ENCODE data around the gene MORN5. TPM values are rescaled to one million over a fixed set of nuclear protein-coding genes. Genes with fewer than 3 reads are reported as not detected.
A peak's percentile ranks its signal among the peaks of the same experiment; 100 is the strongest.

MORN5 gene
- polyA plus RNA-seq, 1 donor from 2014 or later: not detected

DNA sequence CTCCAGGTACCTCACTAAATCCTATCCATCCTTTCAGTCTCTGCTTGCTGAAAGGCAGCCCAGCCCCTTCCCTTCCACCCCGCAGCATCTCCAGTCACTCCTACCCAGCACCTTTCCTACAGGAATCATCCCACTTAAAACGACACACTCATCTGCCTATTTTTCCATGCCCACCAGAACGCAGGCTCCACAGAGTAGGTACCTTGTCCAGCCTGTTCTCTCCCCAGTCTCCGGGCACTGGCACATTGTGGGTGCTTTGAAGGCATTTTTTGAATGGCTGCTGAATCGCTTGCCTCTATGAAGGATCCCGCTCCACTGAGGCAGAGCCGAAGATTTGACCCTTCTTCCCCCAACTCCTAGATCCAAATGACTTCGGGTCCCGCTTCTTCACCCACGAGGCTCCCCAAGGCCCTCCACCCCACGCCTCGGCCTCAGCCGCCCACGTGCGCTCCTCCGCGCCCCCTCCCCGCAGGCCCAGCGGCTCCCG, 53.4 kb downstream of the MORN5 start:
- H3K79me2 ChIP-seq (replicated peaks; ENCODE audit: insufficient read depth, low read length): no peaks in the 10 kb centered on the region
- H2AFZ ChIP-seq (ENCODE audit: low read depth, low read length): no peak overlapping the region
- H3F3A ChIP-seq (ENCODE audit: insufficient read depth, low read length, poor library complexity, severe bottlenecking): no peaks in the 10 kb centered on the region
- peaks cover 83% of the 10 kb centered on the region for H3K27me3 ChIP-seq (ENCODE audit: insufficient read depth, low read depth, low read length)
- no peaks in the 10 kb centered on the region for H3K36me3 ChIP-seq (ENCODE audit: insufficient read depth, low read length)
- H4K20me1 ChIP-seq (ENCODE audit: insufficient read depth): no peaks in the 10 kb centered on the region
- no peak overlapping the region for H3K9ac ChIP-seq (ENCODE audit: low read length)
- no peak for TF ChIP-seq MXI1 (conservative IDR thresholded peaks at IDR 0.05; ENCODE audit: poor library complexity, severe bottlenecking)
- TF ChIP-seq EZH2 (IDR thresholded peaks at IDR 0.05; ENCODE audit: borderline replicate concordance, insufficient read depth, low read length, poor library complexity, severe bottlenecking): no peak
- TF ChIP-seq RAD21 (conservative IDR thresholded peaks at IDR 0.05): no peak
- TF ChIP-seq TAF1 (IDR thresholded peaks at IDR 0.05; ENCODE audit: low read depth): no peak
- TF ChIP-seq, protein P1, sequence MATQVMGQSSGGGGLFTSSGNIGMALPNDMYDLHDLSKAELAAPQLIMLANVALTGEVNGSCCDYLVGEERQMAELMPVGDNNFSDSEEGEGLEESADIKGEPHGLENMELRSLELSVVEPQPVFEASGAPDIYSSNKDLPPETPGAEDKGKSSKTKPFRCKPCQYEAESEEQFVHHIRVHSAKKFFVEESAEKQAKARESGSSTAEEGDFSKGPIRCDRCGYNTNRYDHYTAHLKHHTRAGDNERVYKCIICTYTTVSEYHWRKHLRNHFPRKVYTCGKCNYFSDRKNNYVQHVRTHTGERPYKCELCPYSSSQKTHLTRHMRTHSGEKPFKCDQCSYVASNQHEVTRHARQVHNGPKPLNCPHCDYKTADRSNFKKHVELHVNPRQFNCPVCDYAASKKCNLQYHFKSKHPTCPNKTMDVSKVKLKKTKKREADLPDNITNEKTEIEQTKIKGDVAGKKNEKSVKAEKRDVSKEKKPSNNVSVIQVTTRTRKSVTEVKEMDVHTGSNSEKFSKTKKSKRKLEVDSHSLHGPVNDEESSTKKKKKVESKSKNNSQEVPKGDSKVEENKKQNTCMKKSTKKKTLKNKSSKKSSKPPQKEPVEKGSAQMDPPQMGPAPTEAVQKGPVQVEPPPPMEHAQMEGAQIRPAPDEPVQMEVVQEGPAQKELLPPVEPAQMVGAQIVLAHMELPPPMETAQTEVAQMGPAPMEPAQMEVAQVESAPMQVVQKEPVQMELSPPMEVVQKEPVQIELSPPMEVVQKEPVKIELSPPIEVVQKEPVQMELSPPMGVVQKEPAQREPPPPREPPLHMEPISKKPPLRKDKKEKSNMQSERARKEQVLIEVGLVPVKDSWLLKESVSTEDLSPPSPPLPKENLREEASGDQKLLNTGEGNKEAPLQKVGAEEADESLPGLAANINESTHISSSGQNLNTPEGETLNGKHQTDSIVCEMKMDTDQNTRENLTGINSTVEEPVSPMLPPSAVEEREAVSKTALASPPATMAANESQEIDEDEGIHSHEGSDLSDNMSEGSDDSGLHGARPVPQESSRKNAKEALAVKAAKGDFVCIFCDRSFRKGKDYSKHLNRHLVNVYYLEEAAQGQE (IDR thresholded peaks at IDR 0.05; ENCODE audit: borderline replicate concordance): no peak
- TF ChIP-seq SMC3 (conservative IDR thresholded peaks at IDR 0.05; ENCODE audit: poor library complexity): no peak
- no peak for TF ChIP-seq EP300 (conservative IDR thresholded peaks at IDR 0.05; ENCODE audit: poor library complexity, severe bottlenecking)
- no peak for TF ChIP-seq POLR2AphosphoS5 (IDR thresholded peaks at IDR 0.05)
- TF ChIP-seq CTCF (IDR thresholded peaks at IDR 0.05; ENCODE audit: poor library complexity, severe bottlenecking): no peak
- peak overlapping the region; percentile 25 for H3K4me2 ChIP-seq (ENCODE audit: low read length)
- H3K9me2 ChIP-seq (ENCODE audit: insufficient read depth, low read length): no peaks in the 10 kb centered on the region
- no peaks in the 10 kb centered on the region for H3K9me3 ChIP-seq (ENCODE audit: low read length)
- H3K27ac ChIP-seq (ENCODE audit: low read length): no peak overlapping the region
- H3K4me3 ChIP-seq (ENCODE audit: low read length): peak overlapping the region; percentile 71

DNA sequence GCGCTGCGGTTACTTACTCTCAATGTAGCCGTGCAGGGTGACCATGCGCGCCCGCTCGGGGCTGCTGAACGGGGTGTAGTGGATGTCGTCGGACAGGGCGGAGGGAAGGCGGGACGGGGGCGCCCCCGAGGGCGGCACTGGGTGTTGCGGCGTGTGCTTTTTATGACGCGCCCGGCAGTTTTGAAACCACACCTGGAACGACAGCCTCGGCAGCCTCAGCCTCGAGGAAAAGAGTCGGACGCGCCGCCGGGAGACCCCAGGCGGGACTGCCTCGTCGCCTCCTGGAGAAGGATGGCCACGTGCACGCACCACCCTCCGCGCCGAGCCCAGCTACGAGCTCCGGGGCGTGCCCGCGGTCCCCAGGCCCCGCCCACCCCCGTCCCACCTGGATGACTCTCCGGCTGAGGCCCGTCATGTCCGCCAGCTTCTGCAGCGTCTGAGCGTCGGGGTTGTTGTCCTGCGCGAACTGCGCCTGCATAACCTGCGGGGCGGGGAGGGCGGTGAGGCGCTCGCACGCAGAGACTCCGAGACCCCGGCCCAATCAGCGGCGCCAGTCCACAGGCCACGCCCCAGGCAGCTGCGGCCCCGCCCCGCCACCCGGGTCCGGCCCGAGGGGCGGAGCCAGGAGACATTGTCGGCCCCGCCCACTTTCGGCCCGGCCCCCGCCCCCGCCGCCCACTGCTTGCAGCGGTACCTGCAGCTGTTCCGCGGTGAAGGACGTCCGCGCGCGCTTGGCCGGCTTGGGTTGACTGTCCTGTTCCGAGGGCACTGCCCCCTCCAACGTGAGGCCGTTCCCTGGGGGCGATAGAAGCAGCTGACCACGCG, 54.1 kb downstream of the MORN5 start:
- Histone ChIP-seq H3K36me3 (ENCODE audit: insufficient read depth, low read length) (no peaks in the 10 kb centered on the region), H3K4me2 (ENCODE audit: low read length) (peak overlapping the region; percentile 25), H2AFZ (ENCODE audit: low read depth, low read length) (peak overlapping the region; percentile 40), H3K9me2 (ENCODE audit: insufficient read depth, low read length) (no peaks in the 10 kb centered on the region), H3F3A (ENCODE audit: insufficient read depth, low read length, poor library complexity, severe bottlenecking) (no peaks in the 10 kb centered on the region), H4K20me1 (ENCODE audit: insufficient read depth) (no peaks in the 10 kb centered on the region), H3K9ac (ENCODE audit: low read length) (no peak overlapping the region), H3K79me2 (replicated peaks; ENCODE audit: insufficient read depth, low read length) (no peaks in the 10 kb centered on the region), H3K4me3 (ENCODE audit: low read length) (peak overlapping the region; percentile 71), H3K9me3 (ENCODE audit: low read length) (no peaks in the 10 kb centered on the region), H3K27me3 (ENCODE audit: insufficient read depth, low read depth, low read length) (peaks cover 88% of the 10 kb centered on the region), H3K27ac (ENCODE audit: low read length) (no peak overlapping the region)
- TF ChIP-seq CTCF (IDR thresholded peaks at IDR 0.05; ENCODE audit: poor library complexity, severe bottlenecking): peak; percentile 37
- TF ChIP-seq RAD21 (conservative IDR thresholded peaks at IDR 0.05): no peak
- TF ChIP-seq EZH2 (IDR thresholded peaks at IDR 0.05; ENCODE audit: borderline replicate concordance, insufficient read depth, low read length, poor library complexity, severe bottlenecking): peak; percentile 21
- TF ChIP-seq, protein P1 (IDR thresholded peaks at IDR 0.05; ENCODE audit: borderline replicate concordance): no peak
- TF ChIP-seq MXI1 (conservative IDR thresholded peaks at IDR 0.05; ENCODE audit: poor library complexity, severe bottlenecking): peak; percentile 53

Measured in neural cell (in vitro differentiated cells).